Mucosa of descending colon (tissue), 3 donors: ENCODE results near the gene KIF5C. TPM values are rescaled to one million over a fixed set of nuclear protein-coding genes. Genes with fewer than 3 reads are reported as not detected.

Experiments
- ATAC-seq: fragments of 200-7000 bp; cut with Tn5 transposase; one replicate; pipeline ENCODE4 v1.9.1; 2020; ENCODE audit warnings: mild to moderate bottlenecking, moderate library complexity
- DNase-seq, 3 donors: peaks; one replicate each; pipeline ENCODE4 v3.0.0-alpha.2; 2020
- H3K36me3 ChIP-seq: fragments of 200-600 bp; one replicate; pipeline ENCODE4 v1.8.0; 2021; ENCODE audit warnings: low read depth, mild to moderate bottlenecking
- H3K4me1 ChIP-seq: fragments of 200-600 bp; one replicate; pipeline ENCODE4 v1.8.0; 2021; ENCODE audit warnings: low read depth, mild to moderate bottlenecking
- H3K4me3 ChIP-seq: fragments of 200-600 bp; one replicate; pipeline ENCODE4 v1.8.0; 2021; ENCODE audit warnings: mild to moderate bottlenecking
- H3K9me3 ChIP-seq: fragments of 200-600 bp; one replicate; pipeline ENCODE4 v1.8.0; 2021; ENCODE audit warnings: mild to moderate bottlenecking
- intact Hi-C, 2 donors: fragments of 100-400 bp; cut with DNase I in 1 of 2; cut with micrococcal nuclease in 1 of 2; formaldehyde crosslinking; loops; one replicate each; pipeline versions ENCODE4 v1.11.0 to v1.11.1; 2022; cut with DNase I, micrococcal nuclease
- total RNA-seq, 3 donors: library from RNA; stranded (reverse); fragmentation: NEBNext Ultra II Directional in 2 of 3; extraction: Animal tissue kit (Norgen Biotek cat#: 25700) in 2 of 3; gene quantifications; one replicate each; pipeline versions ENCODE4 v1.2.1 to v1.2.4, GENCODE V29; 2021 to 2023
- TF ChIP-seq, protein P1 (sequence below): fragments of 200-600 bp; IDR thresholded peaks from one replicate; pipeline ENCODE4 v1.8.0; 2022; ENCODE audit warnings: antibody characterized with exemption, mild to moderate bottlenecking
- donor health status: DM: no; HTN: no; CAD: no; lungs with moderate emphysema.
- donor health status: DM: no; HTN: no; CAD: no.
- donor health status: DM: no; HTN: yes; CAD: no.

The KIF5C gene
- total RNA-seq, 3 donors from 2014 or later: 1.5 to 11.0 (median 2.5) TPM

DNA sequence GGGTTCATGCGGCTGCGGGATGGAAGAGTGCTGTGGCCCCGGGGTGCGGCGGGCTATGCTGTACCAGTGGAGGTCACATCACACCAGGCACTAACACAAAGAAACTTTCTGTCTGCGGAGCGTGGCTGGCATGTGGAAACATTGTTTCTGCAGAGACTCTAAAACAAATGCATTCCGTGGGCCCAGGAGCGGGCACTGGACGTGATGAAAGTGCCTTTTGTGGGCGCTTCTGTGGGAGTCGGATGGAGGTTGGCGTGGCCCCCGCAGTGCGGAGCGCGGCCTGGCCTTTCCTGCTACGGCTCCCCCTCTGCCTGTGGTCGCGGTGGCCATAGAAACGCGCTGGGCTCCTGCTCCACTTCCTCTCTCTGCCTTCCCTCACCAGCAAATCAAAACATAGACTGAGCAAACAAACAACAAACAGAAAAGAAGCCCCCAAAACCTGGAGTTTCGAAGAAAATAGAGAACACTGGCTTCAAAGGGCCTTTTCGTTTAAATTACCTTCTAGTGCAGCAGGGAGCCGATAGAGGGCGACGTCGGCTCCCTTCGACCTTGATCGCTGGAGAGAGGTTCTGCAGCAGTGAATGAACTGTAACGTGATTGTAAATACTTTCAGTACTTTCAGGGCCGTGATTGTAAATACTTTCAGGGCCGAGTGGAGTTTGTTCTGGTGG, 51.4 kb downstream of the KIF5C start:
- TF ChIP-seq, protein P1, sequence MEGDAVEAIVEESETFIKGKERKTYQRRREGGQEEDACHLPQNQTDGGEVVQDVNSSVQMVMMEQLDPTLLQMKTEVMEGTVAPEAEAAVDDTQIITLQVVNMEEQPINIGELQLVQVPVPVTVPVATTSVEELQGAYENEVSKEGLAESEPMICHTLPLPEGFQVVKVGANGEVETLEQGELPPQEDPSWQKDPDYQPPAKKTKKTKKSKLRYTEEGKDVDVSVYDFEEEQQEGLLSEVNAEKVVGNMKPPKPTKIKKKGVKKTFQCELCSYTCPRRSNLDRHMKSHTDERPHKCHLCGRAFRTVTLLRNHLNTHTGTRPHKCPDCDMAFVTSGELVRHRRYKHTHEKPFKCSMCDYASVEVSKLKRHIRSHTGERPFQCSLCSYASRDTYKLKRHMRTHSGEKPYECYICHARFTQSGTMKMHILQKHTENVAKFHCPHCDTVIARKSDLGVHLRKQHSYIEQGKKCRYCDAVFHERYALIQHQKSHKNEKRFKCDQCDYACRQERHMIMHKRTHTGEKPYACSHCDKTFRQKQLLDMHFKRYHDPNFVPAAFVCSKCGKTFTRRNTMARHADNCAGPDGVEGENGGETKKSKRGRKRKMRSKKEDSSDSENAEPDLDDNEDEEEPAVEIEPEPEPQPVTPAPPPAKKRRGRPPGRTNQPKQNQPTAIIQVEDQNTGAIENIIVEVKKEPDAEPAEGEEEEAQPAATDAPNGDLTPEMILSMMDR: no peak
- Histone ChIP-seq H3K36me3 (no peaks in the 10 kb centered on the region), H3K9me3 (no peaks in the 10 kb centered on the region), H3K4me1 (no peaks in the 10 kb centered on the region), H3K4me3 (no peak overlapping the region)
- intact Hi-C loops: no loop called here
- peak; percentile 41 to 55 (median 50) for DNase-seq
- ATAC-seq: peak; percentile 80

DNA sequence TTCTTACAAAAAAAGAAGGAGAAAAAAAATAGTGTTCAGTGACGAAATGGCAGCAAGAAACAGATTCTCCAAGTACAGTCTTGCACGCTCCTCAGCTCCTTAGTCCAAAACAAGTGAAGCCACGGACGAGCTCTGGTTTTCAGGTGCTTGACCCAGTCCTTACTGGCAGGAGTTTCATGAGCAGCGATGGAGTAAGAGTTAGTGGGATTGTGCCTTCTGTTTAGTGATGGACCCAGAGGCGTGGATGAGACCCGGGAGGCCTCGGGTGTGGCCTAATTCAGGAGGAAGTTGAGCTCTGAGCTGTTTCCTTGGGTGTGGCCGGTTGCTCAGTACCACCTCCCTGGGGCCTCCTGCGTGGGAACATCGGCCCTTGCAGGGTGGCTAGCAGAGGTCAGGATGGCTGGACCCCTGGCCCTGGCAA, 52.0 kb downstream of the KIF5C start:
- Histone ChIP-seq H3K9me3 (no peaks in the 10 kb centered on the region), H3K36me3 (no peaks in the 10 kb centered on the region), H3K4me3 (no peak overlapping the region), H3K4me1 (no peaks in the 10 kb centered on the region)
- ATAC-seq (peak; percentile 88), DNase-seq (peak; percentile 13 to 58 (median 42))
- TF ChIP-seq, protein P1: no peak
- intact Hi-C loops: no loop called here

DNA sequence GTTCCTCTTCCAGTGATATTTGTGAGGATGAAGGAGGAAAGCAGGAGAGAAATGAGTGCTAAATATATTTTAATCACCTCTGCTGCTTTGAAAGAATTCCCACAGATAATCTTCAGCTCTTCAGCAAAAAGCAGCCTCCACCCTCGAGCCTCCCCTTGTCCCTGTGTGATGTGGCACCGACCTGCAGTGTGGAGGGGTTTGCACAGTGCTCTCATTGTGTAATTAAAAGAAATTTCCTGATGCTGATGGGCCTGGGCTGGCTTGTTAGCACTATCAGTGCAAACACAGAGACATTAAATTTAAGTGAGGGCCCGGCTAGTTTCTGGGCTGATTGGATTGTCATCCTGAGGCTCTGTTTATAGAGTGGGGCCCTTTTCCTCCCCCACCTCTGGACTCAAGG, 53.4 kb downstream of the KIF5C start:
- H3K36me3 ChIP-seq: no peaks in the 10 kb centered on the region
- intact Hi-C loops: no loop called here
- no peak for ATAC-seq
- H3K9me3 ChIP-seq: no peaks in the 10 kb centered on the region
- TF ChIP-seq, protein P1: no peak
- no peak overlapping the region for H3K4me3 ChIP-seq
- no peak for DNase-seq
- H3K4me1 ChIP-seq: no peaks in the 10 kb centered on the region

DNA sequence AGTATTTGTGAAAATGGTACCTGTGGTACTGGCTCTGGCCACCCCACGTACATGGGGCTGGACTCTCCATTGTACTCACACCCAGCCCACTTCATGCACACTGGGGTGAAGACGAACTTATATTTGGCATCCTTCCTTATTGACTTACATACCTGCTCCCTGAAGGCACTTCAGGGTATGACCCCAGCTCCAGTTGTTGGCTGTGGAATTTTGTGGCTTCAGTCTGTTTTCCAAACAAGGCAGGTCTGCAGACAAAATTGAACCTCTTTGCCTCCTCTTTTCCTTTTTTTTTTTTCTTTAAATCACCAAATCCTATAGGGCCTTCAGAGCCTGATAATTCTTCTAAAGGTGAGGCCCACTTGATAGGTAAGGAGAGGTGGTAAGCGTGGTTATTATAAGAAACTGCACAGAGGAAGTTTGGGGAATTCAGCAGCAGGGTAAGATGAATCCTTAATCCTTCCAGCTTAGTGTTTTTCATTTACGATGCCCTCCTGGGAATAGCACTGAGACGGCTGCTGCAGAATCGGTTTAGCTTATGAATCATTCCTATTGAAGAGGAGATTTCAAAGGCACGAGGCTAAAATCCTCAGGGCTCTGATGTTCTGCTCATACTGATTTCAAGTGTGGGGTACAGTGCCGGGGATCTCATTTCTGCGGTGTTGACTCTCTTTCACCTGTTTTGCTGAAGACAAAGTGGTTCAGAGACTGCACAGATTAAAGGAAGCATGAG, 55.2 kb downstream of the KIF5C start:
- Histone ChIP-seq H3K9me3 (no peaks in the 10 kb centered on the region), H3K4me3 (no peak overlapping the region), H3K36me3 (no peaks in the 10 kb centered on the region), H3K4me1 (no peaks in the 10 kb centered on the region)
- DNase-seq: no peak
- ATAC-seq: no peak
- TF ChIP-seq, protein P1: no peak
- intact Hi-C loops: no loop called here

DNA sequence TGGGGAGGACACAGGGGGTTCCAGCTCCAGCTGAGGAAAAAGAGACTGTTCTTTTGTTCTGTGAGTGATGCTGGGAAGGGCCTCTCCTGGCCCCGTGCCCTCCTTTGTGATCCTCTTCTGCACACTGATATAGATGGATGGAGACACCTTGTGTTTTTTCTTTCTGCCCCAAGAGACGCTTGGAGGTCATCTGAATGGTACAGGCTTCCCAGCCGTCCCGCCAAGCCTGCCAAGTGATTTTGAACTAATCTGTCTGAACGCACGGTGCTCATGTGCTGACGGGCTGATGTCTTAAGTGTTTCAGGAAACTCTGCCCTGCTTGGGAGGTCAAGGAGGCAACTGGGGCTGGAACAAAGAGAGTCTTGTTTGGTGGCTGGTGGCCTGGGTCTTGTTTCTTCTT, 57.5 kb downstream of the KIF5C start:
- H3K9me3 ChIP-seq: no peaks in the 10 kb centered on the region
- ATAC-seq (no peak), DNase-seq (no peak)
- no peak overlapping the region for H3K4me3 ChIP-seq
- TF ChIP-seq, protein P1: no peak
- intact Hi-C loops: no loop called here
- H3K36me3 ChIP-seq: no peaks in the 10 kb centered on the region
- H3K4me1 ChIP-seq: no peaks in the 10 kb centered on the region
